HG03039 (cell line): Measurements from ENCODE around the gene ELP4.
"Not testable (repeated sequence)": the region's sequence is repeated elsewhere in the genome, so short reads cannot be mapped to it uniquely, and the experiment has no call there.

Experiments
- ATAC-seq: cut with Tn5 transposase; IDR thresholded peaks from one replicate; pipeline ENCODE4 v1.9.1; 2021; ENCODE audit warnings: mild to moderate bottlenecking, moderate library complexity; ENCODE audit not compliant: unreplicated experiment

Gene ELP4

GRCh38 chr11:31692466-31692865 is 182.9 kb downstream of the ELP4 start:
- ATAC-seq, result no peak

GRCh38 chr11:31697049-31697448 is 187.5 kb downstream of the ELP4 start:
- peak; percentile 95 for ATAC-seq

GRCh38 chr11:31699066-31699465 is 189.5 kb downstream of the ELP4 start:
- no peak for ATAC-seq

- no peak for ATAC-seq
These were observed 193.4 kb downstream of the ELP4 start for GRCh38 chr11:31702966-31703365.

GRCh38 chr11:31706357-31706756 is 196.8 kb downstream of the ELP4 start:
- ATAC-seq, result no peak

- no peak for ATAC-seq
These were observed 201.6 kb downstream of the ELP4 start for GRCh38 chr11:31711137-31711536.

- ATAC-seq, result no peak
These were observed 203.3 kb downstream of the ELP4 start for GRCh38 chr11:31712851-31713250.

- peak; percentile 71 for ATAC-seq
These were observed 205.3 kb downstream of the ELP4 start for GRCh38 chr11:31714840-31715239.

GRCh38 chr11:31720225-31720624 is 210.7 kb downstream of the ELP4 start:
- no peak for ATAC-seq

GRCh38 chr11:31720671-31721365 is 211.3 kb downstream of the ELP4 start:
- ATAC-seq, result no peak

GRCh38 chr11:31722754-31723153 is 213.2 kb downstream of the ELP4 start:
- no peak for ATAC-seq

GRCh38 chr11:31725176-31725575 is 215.6 kb downstream of the ELP4 start:
- ATAC-seq, result no peak

GRCh38 chr11:31728432-31728831 is 218.9 kb downstream of the ELP4 start:
- ATAC-seq, result no peak

- ATAC-seq, result no peak
These were observed 230.6 kb downstream of the ELP4 start for GRCh38 chr11:31740131-31740530.

GRCh38 chr11:31740731-31741368 is 231.3 kb downstream of the ELP4 start:
- not testable (repeated sequence) for ATAC-seq

GRCh38 chr11:31747581-31747980 is 238.0 kb downstream of the ELP4 start:
- ATAC-seq, result no peak

GRCh38 chr11:31757260-31757835 is 247.8 kb downstream of the ELP4 start:
- no peak for ATAC-seq

- no peak for ATAC-seq
These were observed 252.1 kb downstream of the ELP4 start for GRCh38 chr11:31761636-31762035.

GRCh38 chr11:31763296-31763695 is 253.7 kb downstream of the ELP4 start:
- no peak for ATAC-seq

GRCh38 chr11:31764261-31764660 is 254.7 kb downstream of the ELP4 start:
- ATAC-seq, result no peak

- ATAC-seq, result no peak
These were observed 255.2 kb downstream of the ELP4 start for GRCh38 chr11:31764766-31765165.

GRCh38 chr11:31767066-31767465 is 257.5 kb downstream of the ELP4 start:
- ATAC-seq, result no peak
